Natural killer cell (primary cell): ENCODE results near the gene EPHA6. TPM values are rescaled to one million over a fixed set of nuclear protein-coding genes. Genes with fewer than 3 reads are reported as not detected.

Experiments used
- ATAC-seq, 3 donors: fragments of 150-1000 bp in 2 of 3; fragments of 200-7000 bp in 1 of 3; cut with Tn5 transposase; 1 replicate in 1 of 3; 2 replicates in 2 of 3; pipeline ENCODE4 v1.10.0; 2021; ENCODE audit warnings: mild to moderate bottlenecking in 2 of 3, moderate library complexity in 2 of 3
- DNase-seq, 2 donors: peaks; one replicate each; pipeline versions ENCODE4 v3.0.0 to v3.0.0-alpha.2; 2013 to 2021; ENCODE audit warnings: mixed read lengths in 1 of 2
- H3K27ac ChIP-seq: one replicate; pipeline ENCODE4 v1.5.1; 2013; ENCODE audit warnings: mild to moderate bottlenecking, low read length
- H3K27me3 ChIP-seq: one replicate; pipeline ENCODE4 v1.6.1; 2013; ENCODE audit warnings: low read length; ENCODE audit not compliant: control insufficient read depth, insufficient read depth
- H3K36me3 ChIP-seq: one replicate; pipeline ENCODE4 v1.6.1; 2013; ENCODE audit warnings: low read length; ENCODE audit not compliant: control insufficient read depth, insufficient read depth
- H3K4me1 ChIP-seq: one replicate; pipeline ENCODE4 v1.6.1; 2013; ENCODE audit warnings: low read length; ENCODE audit not compliant: control insufficient read depth, insufficient read depth
- H3K4me3 ChIP-seq: one replicate; pipeline ENCODE4 v1.5.1; 2013; ENCODE audit warnings: low read length
- H3K9me3 ChIP-seq: one replicate; pipeline ENCODE4 v1.6.1; 2013; ENCODE audit warnings: low read length; ENCODE audit not compliant: control insufficient read depth, insufficient read depth
- H3K27ac Mint-ChIP-seq, 2 donors: one replicate each; pipeline ENCODE4 v1.8.0; 2022; ENCODE audit warnings: mild to moderate bottlenecking in 2 of 2, mixed read lengths in 2 of 2, moderate library complexity in 1 of 2
- H3K27me3 Mint-ChIP-seq, 2 donors: one replicate each; pipeline ENCODE4 v1.8.0; 2022; ENCODE audit warnings: low read depth in 2 of 2, mixed read lengths in 2 of 2
- H3K36me3 Mint-ChIP-seq: one replicate; pipeline ENCODE4 v1.8.0; 2022; ENCODE audit warnings: mixed read lengths
- H3K4me1 Mint-ChIP-seq, 2 donors: one replicate each; pipeline ENCODE4 v1.8.0; 2022; ENCODE audit warnings: mixed read lengths in 2 of 2
- H3K4me3 Mint-ChIP-seq: one replicate; pipeline ENCODE4 v1.8.0; 2022; ENCODE audit warnings: mild to moderate bottlenecking, moderate library complexity, mixed read lengths
- H3K9me3 Mint-ChIP-seq, 2 donors: one replicate each; pipeline ENCODE4 v1.8.0; 2022; ENCODE audit warnings: mixed read lengths in 2 of 2
- WGBS: methylation state at CpG from one replicate; pipeline ENCODE4 v1.1.7; 2013; ENCODE audit warnings: missing lambda C conversion rate; ENCODE audit not compliant: insufficient coverage; 5-methylcytosine and 5-hydroxymethylcytosine counted together
- intact Hi-C: fragments of 100-400 bp; cut with micrococcal nuclease; formaldehyde crosslinking; loops from one replicate; pipeline ENCODE4 v1.14.2; 2022
- total RNA-seq, 4 donors: library from RNA; stranded (reverse); fragments of 120-200 nt in 1 of 4; gene quantifications; one replicate each; pipeline versions ENCODE4 v1.2.3 to v1.2.4, GENCODE V29; 2013 to 2022
- TF ChIP-seq, protein P1 (sequence below): fragments of 200-600 bp; IDR thresholded peaks from one replicate; pipeline ENCODE4 v1.8.0; 2022; ENCODE audit warnings: antibody characterized with exemption

The EPHA6 gene
- total RNA-seq, 3 donors from 2014 or later (not counting 1 experiment from before 2014, with no cell fraction given), result not detected

DNA sequence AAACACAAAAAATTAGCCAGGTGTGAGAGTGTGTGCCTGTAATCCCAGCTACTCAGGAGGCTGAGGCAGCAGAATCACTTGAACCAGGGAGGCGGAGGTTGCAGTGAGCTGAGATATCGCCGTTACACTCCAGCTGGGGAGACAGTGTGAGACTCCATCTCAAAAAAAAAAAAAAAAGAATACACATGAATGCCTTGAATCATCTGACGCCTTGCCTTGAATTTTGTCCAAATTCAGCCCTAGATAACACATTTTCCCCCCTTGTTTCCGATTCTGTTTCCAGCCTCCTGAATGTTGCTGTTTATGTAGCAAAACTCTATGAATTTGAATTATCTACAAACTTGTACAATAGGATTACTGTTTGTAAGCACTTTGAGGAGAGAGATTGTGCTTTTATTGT lies 851.5 kb downstream of the EPHA6 start:
- TF ChIP-seq, protein P1, sequence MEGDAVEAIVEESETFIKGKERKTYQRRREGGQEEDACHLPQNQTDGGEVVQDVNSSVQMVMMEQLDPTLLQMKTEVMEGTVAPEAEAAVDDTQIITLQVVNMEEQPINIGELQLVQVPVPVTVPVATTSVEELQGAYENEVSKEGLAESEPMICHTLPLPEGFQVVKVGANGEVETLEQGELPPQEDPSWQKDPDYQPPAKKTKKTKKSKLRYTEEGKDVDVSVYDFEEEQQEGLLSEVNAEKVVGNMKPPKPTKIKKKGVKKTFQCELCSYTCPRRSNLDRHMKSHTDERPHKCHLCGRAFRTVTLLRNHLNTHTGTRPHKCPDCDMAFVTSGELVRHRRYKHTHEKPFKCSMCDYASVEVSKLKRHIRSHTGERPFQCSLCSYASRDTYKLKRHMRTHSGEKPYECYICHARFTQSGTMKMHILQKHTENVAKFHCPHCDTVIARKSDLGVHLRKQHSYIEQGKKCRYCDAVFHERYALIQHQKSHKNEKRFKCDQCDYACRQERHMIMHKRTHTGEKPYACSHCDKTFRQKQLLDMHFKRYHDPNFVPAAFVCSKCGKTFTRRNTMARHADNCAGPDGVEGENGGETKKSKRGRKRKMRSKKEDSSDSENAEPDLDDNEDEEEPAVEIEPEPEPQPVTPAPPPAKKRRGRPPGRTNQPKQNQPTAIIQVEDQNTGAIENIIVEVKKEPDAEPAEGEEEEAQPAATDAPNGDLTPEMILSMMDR, result no peak
- H3K4me1 ChIP-seq, result no peaks in the 10 kb centered on the region
- Mint-ChIP-seq H3K27me3 (no peaks in the 10 kb centered on the region), H3K36me3 (no peaks in the 10 kb centered on the region), H3K4me1 (no peaks in the 10 kb centered on the region), H3K9me3 (peaks cover 7 to 8% of the 10 kb centered on the region in 2 donors), H3K27ac (no peak overlapping the region), H3K4me3 (no peak overlapping the region)
- H3K27ac ChIP-seq, result no peak overlapping the region
- H3K4me3 ChIP-seq, result no peak overlapping the region
- WGBS, result 94% methylated on average over 3 of the region's 5 CpGs
- H3K36me3 ChIP-seq, result no peaks in the 10 kb centered on the region
- H3K27me3 ChIP-seq, result no peaks in the 10 kb centered on the region
- H3K9me3 ChIP-seq, result no peaks in the 10 kb centered on the region
- DNase-seq (no peak), ATAC-seq (no peak)
- intact Hi-C loops, result no loop called here

DNA sequence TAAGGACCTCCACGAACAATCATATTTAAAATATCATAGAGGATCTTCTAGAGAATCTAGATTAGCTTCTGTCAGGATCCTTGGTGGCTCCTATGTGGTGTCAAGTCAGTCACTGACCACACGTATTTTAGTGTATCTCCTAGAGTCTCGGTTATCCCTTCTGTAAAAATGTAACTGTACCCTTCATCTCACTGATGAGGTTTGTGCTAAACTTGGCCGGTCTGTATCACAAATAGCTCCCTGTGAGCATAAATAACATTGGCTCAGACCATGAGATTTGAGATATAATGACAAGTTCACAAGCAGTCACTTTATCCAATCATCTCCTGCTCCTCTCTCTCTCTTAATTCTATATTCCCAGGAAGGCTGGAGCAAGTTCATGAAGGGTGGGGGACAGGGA lies 856.6 kb downstream of the EPHA6 start:
- no peak overlapping the region for H3K27ac ChIP-seq
- Mint-ChIP-seq H3K36me3 (no peaks in the 10 kb centered on the region), H3K27me3 (no peaks in the 10 kb centered on the region), H3K27ac (no peak overlapping the region), H3K9me3 (peaks cover 4% of the 10 kb centered on the region in 2 donors), H3K4me1 (no peaks in the 10 kb centered on the region), H3K4me3 (no peak overlapping the region)
- TF ChIP-seq, protein P1, result no peak
- ATAC-seq (no peak), DNase-seq (no peak)
- H3K4me1 ChIP-seq, result no peaks in the 10 kb centered on the region
- intact Hi-C loops, result no loop called here
- H3K36me3 ChIP-seq, result no peaks in the 10 kb centered on the region
- 78% methylated on average over 4 of the region's 4 CpGs for WGBS
- no peaks in the 10 kb centered on the region for H3K9me3 ChIP-seq
- H3K4me3 ChIP-seq, result no peak overlapping the region
- H3K27me3 ChIP-seq, result no peaks in the 10 kb centered on the region

DNA sequence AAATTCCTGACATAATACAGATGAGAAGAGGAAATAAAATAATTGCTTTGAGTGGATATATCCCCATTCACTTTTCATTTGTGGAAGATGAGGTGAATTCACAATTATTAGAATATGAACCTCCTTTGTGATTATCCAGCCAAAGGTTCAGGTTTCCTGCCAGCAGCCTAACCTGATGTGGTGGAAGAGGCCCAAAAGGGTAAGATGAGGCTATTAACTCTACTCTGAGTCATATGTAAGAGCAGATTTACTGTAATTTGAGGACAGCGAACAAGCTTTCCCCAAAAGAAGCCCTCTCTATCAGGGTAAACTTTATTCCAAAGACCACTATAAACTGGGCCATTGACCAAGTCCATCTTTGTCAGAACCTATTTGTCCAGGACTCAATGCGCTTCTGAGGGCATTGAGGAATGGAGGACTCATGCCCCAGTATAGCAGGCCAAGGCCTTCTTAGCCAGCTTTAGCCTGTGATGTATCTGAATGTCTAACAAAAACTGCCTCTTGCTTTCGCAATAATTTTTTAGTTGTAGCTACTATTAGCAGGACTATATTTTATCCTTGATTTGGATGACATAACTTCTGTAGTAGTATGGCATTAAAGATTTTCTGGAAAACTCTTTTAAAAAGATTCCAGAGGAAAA lies 859.1 kb downstream of the EPHA6 start:
- ATAC-seq (no peak), DNase-seq (no peak)
- H3K27ac ChIP-seq, result no peak overlapping the region
- no peaks in the 10 kb centered on the region for H3K36me3 ChIP-seq
- no peaks in the 10 kb centered on the region for H3K36me3 Mint-ChIP-seq
- TF ChIP-seq, protein P1, result no peak
- H3K27me3 Mint-ChIP-seq, result no peaks in the 10 kb centered on the region
- H3K4me1 ChIP-seq, result no peaks in the 10 kb centered on the region
- intact Hi-C loops, result no loop called here
- WGBS, result 96% methylated on average over 3 of the region's 3 CpGs
- H3K27me3 ChIP-seq, result no peaks in the 10 kb centered on the region
- no peak overlapping the region for H3K4me3 ChIP-seq
- no peaks in the 10 kb centered on the region for H3K9me3 ChIP-seq
- H3K4me1 Mint-ChIP-seq, result no peaks in the 10 kb centered on the region
- peaks cover 4 to 7% of the 10 kb centered on the region in 2 donors for H3K9me3 Mint-ChIP-seq
- H3K4me3 Mint-ChIP-seq, result no peak overlapping the region
- no peak overlapping the region for H3K27ac Mint-ChIP-seq

DNA sequence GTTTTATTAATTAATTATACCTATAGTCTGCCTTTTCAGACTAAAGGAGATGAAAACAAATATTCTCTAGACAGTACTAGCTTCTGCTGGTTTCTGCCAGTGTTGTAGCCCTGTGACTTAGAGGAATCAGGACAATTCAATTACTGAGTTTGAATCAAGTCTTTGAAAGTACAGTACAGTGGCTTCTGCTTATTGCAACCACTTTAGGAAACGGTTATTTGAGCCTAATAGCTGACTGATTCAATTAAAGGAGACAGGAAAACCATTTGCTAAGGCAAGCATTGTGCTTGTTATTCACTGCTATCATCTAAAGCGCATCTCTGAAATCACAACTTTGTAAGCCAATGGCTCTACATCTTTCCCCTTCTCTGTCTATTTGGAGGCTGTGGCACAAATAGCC lies 860.1 kb downstream of the EPHA6 start:
- Histone ChIP-seq H3K4me3 (no peak overlapping the region), H3K4me1 (no peaks in the 10 kb centered on the region), H3K27ac (no peak overlapping the region), H3K9me3 (no peaks in the 10 kb centered on the region), H3K36me3 (no peaks in the 10 kb centered on the region), H3K27me3 (no peaks in the 10 kb centered on the region)
- H3K9me3 Mint-ChIP-seq, result peaks cover 4 to 7% of the 10 kb centered on the region in 2 donors
- intact Hi-C loops, result no loop called here
- no peak overlapping the region for H3K27ac Mint-ChIP-seq
- no peaks in the 10 kb centered on the region for H3K27me3 Mint-ChIP-seq
- WGBS, result 81% methylated on average over 2 of the region's 2 CpGs
- no peak for ATAC-seq
- no peaks in the 10 kb centered on the region for H3K36me3 Mint-ChIP-seq
- H3K4me3 Mint-ChIP-seq, result no peak overlapping the region
- H3K4me1 Mint-ChIP-seq, result no peaks in the 10 kb centered on the region
- no peak for DNase-seq
- TF ChIP-seq, protein P1, result no peak
